ENCODE measurements around the gene SNAP25.

SNAP25 gene

DNA sequence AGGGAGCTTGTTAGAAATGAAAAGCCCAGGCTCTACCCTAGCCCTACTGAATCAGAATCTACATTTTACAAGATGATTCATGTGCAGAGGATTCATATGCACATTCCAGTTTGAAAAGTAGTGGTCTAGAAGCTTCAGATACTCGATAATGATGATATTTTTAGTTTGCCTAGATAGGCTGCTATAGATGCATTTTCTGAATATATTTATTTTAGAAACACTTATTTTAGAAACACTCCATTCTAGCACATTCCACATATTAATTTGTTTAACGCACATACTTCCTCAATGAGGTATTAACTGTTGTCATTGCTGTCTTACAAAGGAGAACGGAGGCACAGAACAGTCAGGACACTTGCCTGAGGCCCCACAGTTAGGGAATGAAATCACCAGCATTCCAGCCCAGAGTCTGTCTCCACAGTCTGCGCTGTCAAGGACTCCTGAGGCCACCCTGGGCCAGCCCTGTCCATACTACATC, 64.4 kb downstream of the SNAP25 start:
- Histone ChIP-seq H3K9me3 (ENCODE audit: control insufficient read depth in 2 of 2, low read length in 2 of 2) (no peaks in the 10 kb centered on the region), H3K36me3 (ENCODE audit: control insufficient read depth in 2 of 2, insufficient read depth in 2 of 2, low read length in 2 of 2) (no peaks in the 10 kb centered on the region), H3K4me1 (ENCODE audit: control insufficient read depth, insufficient read depth, low read length) (no peaks in the 10 kb centered on the region), H3K9ac (ENCODE audit: low read length in 2 of 2) (no peak overlapping the region), H3K27ac (ENCODE audit: low read length) (no peak overlapping the region), H3K4me3 (ENCODE audit: low read length in 2 of 2) (no peak overlapping the region), H3K27me3 (ENCODE audit: control insufficient read depth in 1 of 2, insufficient read depth in 2 of 2, low read length in 2 of 2) (no peaks in the 10 kb centered on the region)

DNA sequence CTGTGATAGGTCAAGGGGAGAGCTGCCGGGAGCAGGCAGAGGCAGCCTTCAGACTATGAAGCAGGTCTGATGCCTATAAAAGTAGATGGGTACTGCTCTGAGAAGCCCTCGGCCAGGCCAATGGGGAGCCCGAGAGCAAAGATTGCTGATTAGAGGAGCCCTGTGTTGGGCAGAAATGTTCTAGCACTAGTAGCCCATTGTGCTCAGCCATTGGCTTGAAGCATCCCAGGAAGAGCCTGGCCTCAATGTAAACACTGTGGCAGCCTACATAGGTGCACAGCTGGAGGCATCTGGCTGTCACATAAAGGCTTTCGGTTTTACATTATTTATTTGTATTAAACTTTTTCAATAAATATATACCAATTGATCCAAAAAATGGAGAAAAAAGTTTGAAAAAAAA, 67.7 kb downstream of the SNAP25 start:
- H3K9ac ChIP-seq (ENCODE audit: low read length in 2 of 2) = no peak overlapping the region
- no peaks in the 10 kb centered on the region for H3K9me3 ChIP-seq (ENCODE audit: control insufficient read depth in 2 of 2, low read length in 2 of 2)
- no peaks in the 10 kb centered on the region for H3K27me3 ChIP-seq (ENCODE audit: control insufficient read depth in 1 of 2, insufficient read depth in 2 of 2, low read length in 2 of 2)
- no peaks in the 10 kb centered on the region for H3K4me1 ChIP-seq (ENCODE audit: control insufficient read depth, insufficient read depth, low read length)
- no peak overlapping the region for H3K27ac ChIP-seq (ENCODE audit: low read length)
- no peaks in the 10 kb centered on the region for H3K36me3 ChIP-seq (ENCODE audit: control insufficient read depth in 2 of 2, insufficient read depth in 2 of 2, low read length in 2 of 2)
- H3K4me3 ChIP-seq (ENCODE audit: low read length in 2 of 2) = no peak overlapping the region

- H3K27me3 ChIP-seq (ENCODE audit: control insufficient read depth in 1 of 2, insufficient read depth in 2 of 2, low read length in 2 of 2) = no peaks in the 10 kb centered on the region
- H3K27ac ChIP-seq (ENCODE audit: low read length) = no peak overlapping the region
- no peaks in the 10 kb centered on the region for H3K4me1 ChIP-seq (ENCODE audit: control insufficient read depth, insufficient read depth, low read length)
- H3K36me3 ChIP-seq (ENCODE audit: control insufficient read depth in 2 of 2, insufficient read depth in 2 of 2, low read length in 2 of 2) = no peaks in the 10 kb centered on the region
- H3K4me3 ChIP-seq (ENCODE audit: low read length in 2 of 2) = no peak overlapping the region
- H3K9me3 ChIP-seq (ENCODE audit: control insufficient read depth in 2 of 2, low read length in 2 of 2) = no peaks in the 10 kb centered on the region
- H3K9ac ChIP-seq (ENCODE audit: low read length in 2 of 2) = no peak overlapping the region
These were observed 69.8 kb downstream of the SNAP25 start for GRCh38 chr20:10288421-10288820.

GRCh38 chr20:10288954-10289646, 70.5 kb downstream of the SNAP25 start:
- Histone ChIP-seq H3K4me3 (ENCODE audit: low read length in 2 of 2) (no peak overlapping the region), H3K9ac (ENCODE audit: low read length in 2 of 2) (no peak overlapping the region), H3K27me3 (ENCODE audit: control insufficient read depth in 1 of 2, insufficient read depth in 2 of 2, low read length in 2 of 2) (no peaks in the 10 kb centered on the region), H3K27ac (ENCODE audit: low read length) (no peak overlapping the region), H3K9me3 (ENCODE audit: control insufficient read depth in 2 of 2, low read length in 2 of 2) (no peaks in the 10 kb centered on the region), H3K4me1 (ENCODE audit: control insufficient read depth, insufficient read depth, low read length) (no peaks in the 10 kb centered on the region), H3K36me3 (ENCODE audit: control insufficient read depth in 2 of 2, insufficient read depth in 2 of 2, low read length in 2 of 2) (no peaks in the 10 kb centered on the region)

GRCh38 chr20:10291568-10292248, 73.1 kb downstream of the SNAP25 start:
- Histone ChIP-seq H3K9ac (ENCODE audit: low read length in 2 of 2) (no peak overlapping the region), H3K27me3 (ENCODE audit: control insufficient read depth in 1 of 2, insufficient read depth in 2 of 2, low read length in 2 of 2) (no peaks in the 10 kb centered on the region), H3K4me3 (ENCODE audit: low read length in 2 of 2) (no peak overlapping the region)

DNA sequence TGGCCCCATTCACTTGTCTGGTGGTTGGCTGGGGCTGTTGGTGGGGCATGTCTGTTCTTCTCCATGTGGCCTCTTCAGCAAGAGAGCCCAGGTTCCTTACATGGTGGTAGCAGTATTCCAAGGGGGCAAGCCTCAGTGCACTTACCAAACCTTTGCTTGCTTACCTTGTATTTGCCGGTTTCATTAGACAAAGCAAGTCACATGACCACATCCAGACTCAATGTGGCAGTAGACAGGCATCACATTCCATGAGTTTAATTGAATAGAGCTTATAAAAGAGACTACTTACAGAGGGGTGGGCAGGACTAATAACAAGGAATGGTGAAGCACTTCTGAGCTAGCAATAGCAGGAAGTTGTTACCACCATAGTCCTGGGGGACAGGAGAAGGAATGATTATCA, 78.6 kb downstream of the SNAP25 start:
- H3K9ac ChIP-seq (ENCODE audit: low read length in 2 of 2) = no peak overlapping the region
- H3K27ac ChIP-seq (ENCODE audit: low read length) = no peak overlapping the region

More at GRCh38 chr20:10291568-10292248, 73.1 kb downstream of the SNAP25 start:
- H3K36me3 ChIP-seq (ENCODE audit: control insufficient read depth in 2 of 2, insufficient read depth in 2 of 2, low read length in 2 of 2) = no peaks in the 10 kb centered on the region
- H3K27ac ChIP-seq (ENCODE audit: low read length) = no peak overlapping the region
- no peaks in the 10 kb centered on the region for H3K4me1 ChIP-seq (ENCODE audit: control insufficient read depth, insufficient read depth, low read length)
- no peaks in the 10 kb centered on the region for H3K9me3 ChIP-seq (ENCODE audit: control insufficient read depth in 2 of 2, low read length in 2 of 2)

GRCh38 chr20:10297684-10298240, 79.1 kb downstream of the SNAP25 start:
- no peak overlapping the region for H3K27ac ChIP-seq (ENCODE audit: low read length)
- H3K4me1 ChIP-seq (ENCODE audit: control insufficient read depth, insufficient read depth, low read length) = no peaks in the 10 kb centered on the region
- no peaks in the 10 kb centered on the region for H3K36me3 ChIP-seq (ENCODE audit: control insufficient read depth in 2 of 2, insufficient read depth in 2 of 2, low read length in 2 of 2)
- H3K9me3 ChIP-seq (ENCODE audit: control insufficient read depth in 2 of 2, low read length in 2 of 2) = no peaks in the 10 kb centered on the region
- H3K27me3 ChIP-seq (ENCODE audit: control insufficient read depth in 1 of 2, insufficient read depth in 2 of 2, low read length in 2 of 2) = no peaks in the 10 kb centered on the region
- H3K4me3 ChIP-seq (ENCODE audit: low read length in 2 of 2) = no peak overlapping the region
- H3K9ac ChIP-seq (ENCODE audit: low read length in 2 of 2) = no peak overlapping the region

More for the DNA sequence above, 78.6 kb downstream of the SNAP25 start:
- no peaks in the 10 kb centered on the region for H3K27me3 ChIP-seq (ENCODE audit: control insufficient read depth in 1 of 2, insufficient read depth in 2 of 2, low read length in 2 of 2)
- H3K36me3 ChIP-seq (ENCODE audit: control insufficient read depth in 2 of 2, insufficient read depth in 2 of 2, low read length in 2 of 2) = no peaks in the 10 kb centered on the region
- H3K4me1 ChIP-seq (ENCODE audit: control insufficient read depth, insufficient read depth, low read length) = no peaks in the 10 kb centered on the region
- no peak overlapping the region for H3K4me3 ChIP-seq (ENCODE audit: low read length in 2 of 2)
- no peaks in the 10 kb centered on the region for H3K9me3 ChIP-seq (ENCODE audit: control insufficient read depth in 2 of 2, low read length in 2 of 2)

- Histone ChIP-seq H3K27ac (ENCODE audit: low read length) (no peak overlapping the region), H3K4me3 (ENCODE audit: low read length in 2 of 2) (no peak overlapping the region), H3K27me3 (ENCODE audit: control insufficient read depth in 1 of 2, insufficient read depth in 2 of 2, low read length in 2 of 2) (no peaks in the 10 kb centered on the region)
These were observed 82.2 kb downstream of the SNAP25 start for GRCh38 chr20:10300582-10301446.

GRCh38 chr20:10303852-10304251, 85.2 kb downstream of the SNAP25 start:
- H3K9ac ChIP-seq (ENCODE audit: low read length in 2 of 2) = no peak overlapping the region
- H3K9me3 ChIP-seq (ENCODE audit: control insufficient read depth in 2 of 2, low read length in 2 of 2) = no peaks in the 10 kb centered on the region
- no peaks in the 10 kb centered on the region for H3K4me1 ChIP-seq (ENCODE audit: control insufficient read depth, insufficient read depth, low read length)
- no peaks in the 10 kb centered on the region for H3K27me3 ChIP-seq (ENCODE audit: control insufficient read depth in 1 of 2, insufficient read depth in 2 of 2, low read length in 2 of 2)
- no peak overlapping the region for H3K4me3 ChIP-seq (ENCODE audit: low read length in 2 of 2)
- H3K36me3 ChIP-seq (ENCODE audit: control insufficient read depth in 2 of 2, insufficient read depth in 2 of 2, low read length in 2 of 2) = no peaks in the 10 kb centered on the region
- H3K27ac ChIP-seq (ENCODE audit: low read length) = no peak overlapping the region

More at GRCh38 chr20:10300582-10301446, 82.2 kb downstream of the SNAP25 start:
- Histone ChIP-seq H3K4me1 (ENCODE audit: control insufficient read depth, insufficient read depth, low read length) (no peaks in the 10 kb centered on the region), H3K9me3 (ENCODE audit: control insufficient read depth in 2 of 2, low read length in 2 of 2) (no peaks in the 10 kb centered on the region), H3K9ac (ENCODE audit: low read length in 2 of 2) (no peak overlapping the region), H3K36me3 (ENCODE audit: control insufficient read depth in 2 of 2, insufficient read depth in 2 of 2, low read length in 2 of 2) (no peaks in the 10 kb centered on the region)

GRCh38 chr20:10304471-10305046, 85.9 kb downstream of the SNAP25 start:
- no peaks in the 10 kb centered on the region for H3K4me1 ChIP-seq (ENCODE audit: control insufficient read depth, insufficient read depth, low read length)
- H3K4me3 ChIP-seq (ENCODE audit: low read length in 2 of 2) = no peak overlapping the region
- no peaks in the 10 kb centered on the region for H3K27me3 ChIP-seq (ENCODE audit: control insufficient read depth in 1 of 2, insufficient read depth in 2 of 2, low read length in 2 of 2)
- H3K9ac ChIP-seq (ENCODE audit: low read length in 2 of 2) = no peak overlapping the region
- H3K27ac ChIP-seq (ENCODE audit: low read length) = no peak overlapping the region
- H3K36me3 ChIP-seq (ENCODE audit: control insufficient read depth in 2 of 2, insufficient read depth in 2 of 2, low read length in 2 of 2) = no peaks in the 10 kb centered on the region
- no peaks in the 10 kb centered on the region for H3K9me3 ChIP-seq (ENCODE audit: control insufficient read depth in 2 of 2, low read length in 2 of 2)
